GM21390 (cell line): ENCODE data around the gene CD247.
"Not testable (repeated sequence)": the region's sequence is repeated elsewhere in the genome, so short reads cannot be mapped to it uniquely, and the experiment has no call there.

Experiments used
- ATAC-seq: cut with Tn5 transposase; IDR thresholded peaks from one replicate; pipeline ENCODE4 v1.9.1; 2021; ENCODE audit not compliant: unreplicated experiment

CD247 gene

GRCh38 chr1:167518331-167518700 lies at the start of gene CD247:
Gene CD247 (minus strand): TSS chr1:167518529. CDS start chr1:167518465, 64 bp downstream.
- no peak for ATAC-seq

DNA sequence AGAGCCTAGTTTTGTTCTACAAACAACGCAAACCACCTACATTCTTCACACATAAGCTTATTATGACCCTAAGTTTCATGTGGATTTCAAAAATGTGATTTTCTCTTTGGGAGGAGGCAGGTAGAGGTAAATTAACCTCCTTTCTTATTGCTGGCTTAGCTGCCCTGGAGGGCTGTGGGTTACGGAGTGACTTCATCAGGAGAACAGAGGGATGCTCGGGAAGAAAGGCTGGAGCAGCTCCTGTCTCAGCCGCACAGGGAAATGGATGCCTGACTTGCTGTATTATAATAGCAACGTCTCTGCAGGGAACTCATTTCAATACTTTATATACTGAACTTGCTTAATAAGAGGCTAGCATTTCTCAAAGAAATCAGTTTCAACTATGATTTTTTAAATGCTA lies 49.3 kb upstream of the CD247 start:
- ATAC-seq = no peak

GRCh38 chr1:167566766-167567165 lies 48.4 kb upstream of the CD247 start:
- ATAC-seq = no peak

- ATAC-seq = no peak
These were observed 47.6 kb upstream of the CD247 start for GRCh38 chr1:167565922-167566321.

GRCh38 chr1:167564612-167565270 lies 46.4 kb upstream of the CD247 start:
- no peak for ATAC-seq

- ATAC-seq = no peak
These were observed 45.4 kb upstream of the CD247 start for GRCh38 chr1:167563579-167564246.

GRCh38 chr1:167562702-167563101 lies 44.4 kb upstream of the CD247 start:
- no peak for ATAC-seq

DNA sequence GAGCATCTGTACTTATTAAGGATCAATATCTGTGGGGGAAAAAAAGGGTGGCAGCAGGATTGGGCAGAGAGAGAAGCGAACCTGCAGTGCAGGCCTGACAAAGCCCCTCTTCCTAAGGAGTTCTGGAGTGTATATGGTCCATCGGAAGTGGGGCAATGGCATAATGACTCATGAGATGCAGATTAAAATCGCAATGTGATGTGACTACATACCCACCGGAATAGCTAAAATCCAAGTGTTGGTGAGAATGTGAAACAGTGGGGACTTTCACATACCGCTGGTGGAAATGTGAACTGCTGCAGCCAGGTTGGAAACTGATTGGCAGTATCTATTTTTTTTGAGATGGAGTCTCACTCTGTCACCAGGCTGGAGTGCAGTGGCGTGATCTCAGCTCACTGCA lies 43.4 kb upstream of the CD247 start:
- no peak for ATAC-seq

DNA sequence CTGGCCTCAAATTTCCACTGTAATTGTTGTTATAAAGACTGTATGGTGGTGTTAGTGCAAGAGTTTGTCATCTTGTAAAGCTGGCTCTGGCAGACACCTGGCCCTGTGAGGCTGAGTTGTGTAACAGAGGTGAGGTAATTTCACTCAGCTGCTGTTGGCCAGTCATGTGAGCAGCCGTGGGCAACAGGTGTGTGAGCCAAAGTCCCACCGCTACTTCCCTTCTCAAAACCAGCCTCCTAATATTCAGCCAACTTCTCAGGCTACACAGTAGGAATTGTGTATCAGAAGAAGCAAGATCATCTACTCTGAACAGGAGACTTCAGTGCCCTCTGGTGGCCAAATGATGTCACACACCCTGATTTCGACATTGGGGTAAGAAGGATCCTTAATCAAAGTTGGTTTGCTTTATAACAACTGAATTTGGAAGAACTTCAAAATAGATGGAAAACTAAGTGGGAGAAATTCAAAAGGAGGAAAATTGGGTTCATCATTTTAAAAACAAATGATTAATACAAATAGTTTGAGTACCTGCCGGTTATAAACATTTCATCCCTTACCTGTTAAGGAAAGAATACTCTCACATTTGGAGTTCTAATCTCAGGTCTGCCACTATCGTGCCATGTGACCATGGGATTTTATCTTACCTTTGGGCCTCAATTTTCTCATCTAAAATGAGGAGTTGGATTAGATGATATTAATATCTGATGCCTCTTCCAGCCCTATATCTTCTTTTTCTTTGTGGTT lies 37.8 kb upstream of the CD247 start:
- no peak for ATAC-seq

GRCh38 chr1:167555072-167555471 lies 36.7 kb upstream of the CD247 start:
- not testable (repeated sequence) for ATAC-seq

DNA sequence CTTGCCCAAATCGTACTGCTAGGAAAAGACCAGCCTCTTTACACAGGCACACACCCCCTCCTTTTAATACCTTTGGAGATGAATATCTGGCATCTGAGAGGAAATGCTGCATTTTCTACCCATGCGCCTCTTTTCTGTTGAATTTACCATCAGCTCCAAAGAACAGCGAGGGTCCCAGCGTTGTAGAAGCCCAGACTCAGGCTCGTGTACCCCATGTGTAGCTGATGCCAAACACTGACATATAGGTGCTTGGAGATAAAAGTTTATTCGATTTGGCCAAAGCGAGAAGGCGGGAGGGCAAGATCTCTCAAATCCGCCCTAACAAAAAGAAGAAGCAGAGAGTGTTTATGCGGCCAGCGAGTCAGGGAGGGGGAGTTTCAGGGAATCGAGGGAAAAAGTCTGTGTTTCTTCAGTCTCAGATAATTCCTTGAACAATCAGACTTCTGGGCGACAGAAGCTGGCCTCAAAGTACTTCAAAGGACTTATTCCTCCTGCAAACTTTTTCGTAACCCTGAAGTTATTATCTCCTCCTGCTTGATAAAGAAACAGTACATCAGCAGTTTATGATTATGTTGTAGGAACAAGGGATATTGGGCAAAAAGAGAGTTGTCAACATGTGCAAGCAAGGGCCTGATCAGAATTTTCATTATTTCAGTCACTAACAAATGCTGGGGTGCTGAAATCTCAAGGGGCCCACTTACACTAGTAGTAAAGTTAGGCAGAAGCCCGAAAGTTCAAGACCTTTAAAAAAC lies 35.9 kb upstream of the CD247 start:
- peak; percentile 20 for ATAC-seq

DNA sequence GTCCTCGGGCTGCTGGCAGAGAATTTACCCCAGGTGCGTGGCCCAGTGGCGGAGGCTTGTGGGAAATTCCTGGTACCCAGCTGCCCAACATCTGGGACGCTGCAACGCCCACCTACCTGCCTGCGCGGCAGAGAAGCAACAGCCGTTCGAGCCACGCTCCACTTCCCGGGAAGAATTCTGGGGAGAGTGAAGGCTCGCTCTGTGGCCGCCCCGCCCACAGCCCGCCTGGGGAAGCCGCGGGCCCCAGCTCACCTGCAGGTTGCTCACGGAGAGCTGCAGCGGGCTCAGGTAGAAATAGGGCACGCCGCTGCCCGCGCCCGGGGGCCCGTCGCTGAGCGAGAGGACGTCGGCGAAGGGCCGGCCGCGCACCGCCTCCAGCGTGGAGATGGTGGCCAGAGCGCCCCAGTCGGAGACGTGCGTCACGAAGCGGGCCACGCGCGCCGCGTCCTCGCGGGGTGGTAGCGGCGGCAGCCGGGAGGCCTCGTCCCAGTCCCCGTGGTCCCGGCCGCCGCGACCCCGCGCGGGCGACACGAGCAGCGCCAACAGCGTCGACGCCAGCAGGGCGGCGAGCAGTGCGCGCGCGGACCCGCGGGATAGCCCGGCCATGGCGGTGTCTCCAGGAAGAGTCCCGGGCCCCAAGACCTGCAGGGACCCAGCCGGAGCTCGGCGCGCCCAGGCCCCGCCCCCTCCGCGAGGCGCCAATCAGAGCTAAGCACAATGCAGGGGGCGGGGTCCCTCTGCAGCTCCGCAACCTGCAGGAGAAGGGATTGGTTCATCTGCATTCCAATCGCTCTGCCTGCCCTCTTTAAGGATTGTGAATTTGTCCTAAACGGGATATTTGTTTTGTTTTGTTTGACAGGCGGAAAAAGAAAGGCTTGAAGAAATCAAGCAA lies 35.1 kb upstream of the CD247 start, which contains the start of gene CREG1:
Gene CREG1, minus strand, starts transcription at position 627 of the 892 bp plus-strand sequence.
- ATAC-seq = peak; percentile 98

- no peak for ATAC-seq
These were observed 33.0 kb upstream of the CD247 start for GRCh38 chr1:167551362-167551761.

GRCh38 chr1:167548059-167548932 lies 30.0 kb upstream of the CD247 start:
- ATAC-seq = no peak

DNA sequence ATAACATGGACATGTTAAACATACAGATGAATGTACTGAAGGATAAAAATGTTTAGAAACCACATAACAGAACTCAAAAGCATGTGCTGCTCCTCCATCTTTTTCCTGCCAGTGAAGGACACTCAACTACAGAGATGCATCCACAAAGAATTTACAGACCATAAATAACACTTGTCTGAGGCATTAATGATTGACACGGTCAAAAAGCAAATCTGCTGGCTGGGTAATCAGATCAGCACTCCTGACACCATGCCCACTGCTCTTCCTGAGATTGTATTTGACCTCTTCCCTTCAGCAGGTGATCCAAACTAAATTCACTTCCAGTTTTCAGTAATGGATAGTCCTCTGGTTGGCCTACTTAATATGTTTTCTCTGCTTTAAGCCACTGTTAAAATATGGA lies 28.6 kb upstream of the CD247 start:
- ATAC-seq = no peak

DNA sequence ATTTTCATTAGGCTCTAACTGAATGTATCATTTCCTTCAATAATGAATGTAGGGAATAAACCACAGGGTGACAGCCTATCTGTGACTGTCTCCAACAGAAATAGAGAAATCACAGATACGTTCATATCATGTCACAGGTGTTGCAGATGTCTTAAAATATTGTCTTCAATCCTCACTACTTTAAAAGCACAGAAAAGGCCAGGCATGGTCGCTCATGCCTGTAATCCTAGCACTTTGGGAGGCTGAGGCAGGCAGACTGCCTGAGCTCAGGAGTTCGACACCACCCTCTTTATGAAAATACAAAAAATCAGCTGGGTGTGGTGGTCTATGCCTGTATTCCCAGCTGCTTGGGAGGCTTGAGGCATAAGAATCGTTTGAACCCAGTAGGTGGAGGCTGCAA lies 27.0 kb upstream of the CD247 start:
- no peak for ATAC-seq

- ATAC-seq = no peak
These were observed 26.2 kb upstream of the CD247 start for GRCh38 chr1:167544447-167545093.

- no peak for ATAC-seq
These were observed 25.1 kb upstream of the CD247 start for GRCh38 chr1:167543199-167543990.
